Kidney capillary endothelial cell (primary cell): ENCODE measurements around the gene GBF1.

Source experiments
- DNase-seq: peaks from one replicate; pipeline ENCODE4 v3.0.0-alpha.2; 2018; ENCODE audit warnings: low spot score

Gene GBF1

GRCh38 chr10:102396730-102397151 is 151.4 kb downstream of the GBF1 start:
- no peak for DNase-seq

DNA sequence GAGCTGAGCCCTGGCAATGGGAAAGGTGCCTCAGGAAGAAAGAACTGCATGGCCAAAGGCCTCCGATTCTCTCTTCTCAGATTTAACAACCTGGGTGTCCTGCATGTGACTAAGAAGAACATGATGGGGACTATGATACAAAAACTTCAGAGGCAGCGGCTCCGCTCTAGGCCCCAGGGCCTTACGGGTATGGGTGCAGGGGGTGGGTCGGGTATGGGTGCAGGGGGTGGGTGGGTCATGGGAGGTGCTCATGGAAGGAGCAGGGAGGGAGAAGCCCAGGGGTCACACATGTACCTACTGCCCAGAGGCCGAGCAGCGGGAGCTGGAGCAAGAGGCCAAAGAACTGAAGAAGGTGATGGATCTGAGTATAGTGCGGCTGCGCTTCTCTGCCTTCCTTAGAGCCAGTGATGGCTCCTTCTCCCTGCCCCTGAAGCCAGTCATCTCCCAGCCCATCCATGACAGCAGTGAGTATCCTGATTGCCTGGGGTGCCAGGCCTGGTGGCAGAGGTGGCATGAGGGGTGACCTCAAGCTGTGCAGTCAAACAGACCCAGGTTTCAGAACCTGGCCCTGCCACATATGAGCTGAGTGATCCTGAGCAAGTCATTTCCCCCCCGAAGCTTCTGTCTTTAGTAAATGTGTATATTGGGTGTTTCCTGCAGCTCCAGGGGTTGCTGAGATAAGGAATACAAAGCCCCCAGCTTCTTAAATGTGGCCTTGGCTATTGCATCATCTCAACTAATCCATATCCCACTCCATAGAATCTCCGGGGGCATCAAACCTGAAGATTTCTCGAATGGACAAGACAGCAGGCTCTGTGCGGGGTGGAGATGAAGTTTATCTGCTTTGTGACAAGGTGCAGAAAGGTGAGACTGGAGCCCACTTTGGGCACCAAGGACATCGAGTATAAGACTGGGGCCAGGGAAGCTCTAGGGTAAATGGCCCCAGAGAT is 152.2 kb downstream of the GBF1 start:
- no peak for DNase-seq

DNA sequence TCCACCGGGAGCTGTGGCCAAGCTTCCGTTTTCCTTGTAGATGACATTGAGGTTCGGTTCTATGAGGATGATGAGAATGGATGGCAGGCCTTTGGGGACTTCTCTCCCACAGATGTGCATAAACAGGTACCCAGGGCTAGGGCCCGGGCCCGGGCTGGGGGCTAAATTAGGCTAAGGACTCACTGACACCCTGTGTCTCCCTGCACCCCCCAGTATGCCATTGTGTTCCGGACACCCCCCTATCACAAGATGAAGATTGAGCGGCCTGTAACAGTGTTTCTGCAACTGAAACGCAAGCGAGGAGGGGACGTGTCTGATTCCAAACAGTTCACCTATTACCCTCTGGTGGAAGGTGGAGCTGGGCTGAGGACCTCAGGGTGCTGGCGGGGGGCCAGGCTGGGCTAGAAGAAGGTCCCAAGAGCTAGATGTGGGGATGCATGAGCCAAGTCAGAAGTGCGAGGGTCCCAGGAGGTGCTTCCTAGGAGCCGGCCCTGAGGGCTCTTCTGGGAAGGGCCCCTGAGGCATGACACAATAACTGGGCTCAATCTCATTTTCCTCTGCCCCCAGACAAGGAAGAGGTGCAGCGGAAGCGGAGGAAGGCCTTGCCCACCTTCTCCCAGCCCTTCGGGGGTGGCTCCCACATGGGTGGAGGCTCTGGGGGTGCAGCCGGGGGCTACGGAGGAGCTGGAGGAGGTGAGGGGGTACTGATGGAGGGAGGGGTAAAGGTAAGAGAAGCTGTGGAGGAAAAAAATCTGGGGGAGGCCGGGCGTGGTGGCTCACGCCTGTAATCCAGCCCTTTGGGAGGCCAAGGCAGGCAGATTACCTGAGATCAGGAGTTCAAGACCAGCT is 153.1 kb downstream of the GBF1 start:
- DNase-seq: no peak

- peak; percentile 82 for DNase-seq
Measured at GRCh38 chr10:102399217-102400021, 154.1 kb downstream of the GBF1 start.

- DNase-seq: no peak
Measured at GRCh38 chr10:102400076-102400475, 154.7 kb downstream of the GBF1 start.

DNA sequence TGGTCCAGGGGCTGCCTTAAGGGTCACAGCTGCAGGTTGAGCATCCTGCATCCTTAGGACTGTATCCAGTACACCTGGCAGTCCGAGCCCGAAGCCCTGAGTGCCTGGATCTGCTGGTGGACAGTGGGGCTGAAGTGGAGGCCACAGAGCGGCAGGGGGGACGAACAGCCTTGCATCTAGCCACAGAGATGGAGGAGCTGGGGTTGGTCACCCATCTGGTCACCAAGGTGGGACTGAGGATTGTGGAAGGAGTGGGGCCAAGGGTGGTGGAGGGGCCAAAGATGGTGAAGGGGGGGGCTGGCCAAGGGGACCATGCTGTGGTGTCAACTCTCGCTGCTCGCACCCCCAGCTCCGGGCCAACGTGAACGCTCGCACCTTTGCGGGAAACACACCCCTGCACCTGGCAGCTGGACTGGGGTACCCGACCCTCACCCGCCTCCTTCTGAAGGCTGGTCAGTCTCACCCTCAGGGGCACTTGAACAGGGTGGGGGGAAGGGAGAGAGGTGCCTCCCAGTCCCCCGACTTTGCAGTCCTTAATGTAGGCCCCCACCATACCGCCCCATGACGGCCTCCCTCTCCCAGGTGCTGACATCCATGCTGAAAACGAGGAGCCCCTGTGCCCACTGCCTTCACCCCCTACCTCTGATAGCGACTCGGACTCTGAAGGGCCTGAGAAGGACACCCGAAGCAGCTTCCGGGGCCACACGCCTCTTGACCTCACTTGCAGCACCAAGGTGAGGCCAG is 155.4 kb downstream of the GBF1 start:
- no peak for DNase-seq

DNA sequence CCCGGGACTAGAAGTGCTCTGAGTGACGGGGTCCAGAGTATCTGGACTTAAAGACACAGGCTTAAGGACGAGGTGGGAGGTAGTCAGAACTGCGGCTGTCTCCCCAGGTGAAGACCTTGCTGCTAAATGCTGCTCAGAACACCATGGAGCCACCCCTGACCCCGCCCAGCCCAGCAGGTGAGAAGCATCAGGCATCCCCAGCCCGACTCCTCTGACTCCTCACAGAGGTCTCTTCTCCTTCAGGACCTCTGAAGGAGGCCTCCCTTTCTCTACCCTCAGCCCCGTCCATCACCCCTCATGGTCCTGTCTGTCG is 156.0 kb downstream of the GBF1 start:
- no peak for DNase-seq

GRCh38 chr10:102401735-102402511 is 156.6 kb downstream of the GBF1 start:
- DNase-seq: no peak

GRCh38 chr10:102402512-102402896 is 157.2 kb downstream of the GBF1 start:
- DNase-seq: no peak

- no peak for DNase-seq
Measured at GRCh38 chr10:102403115-102403514, 157.8 kb downstream of the GBF1 start.

DNA sequence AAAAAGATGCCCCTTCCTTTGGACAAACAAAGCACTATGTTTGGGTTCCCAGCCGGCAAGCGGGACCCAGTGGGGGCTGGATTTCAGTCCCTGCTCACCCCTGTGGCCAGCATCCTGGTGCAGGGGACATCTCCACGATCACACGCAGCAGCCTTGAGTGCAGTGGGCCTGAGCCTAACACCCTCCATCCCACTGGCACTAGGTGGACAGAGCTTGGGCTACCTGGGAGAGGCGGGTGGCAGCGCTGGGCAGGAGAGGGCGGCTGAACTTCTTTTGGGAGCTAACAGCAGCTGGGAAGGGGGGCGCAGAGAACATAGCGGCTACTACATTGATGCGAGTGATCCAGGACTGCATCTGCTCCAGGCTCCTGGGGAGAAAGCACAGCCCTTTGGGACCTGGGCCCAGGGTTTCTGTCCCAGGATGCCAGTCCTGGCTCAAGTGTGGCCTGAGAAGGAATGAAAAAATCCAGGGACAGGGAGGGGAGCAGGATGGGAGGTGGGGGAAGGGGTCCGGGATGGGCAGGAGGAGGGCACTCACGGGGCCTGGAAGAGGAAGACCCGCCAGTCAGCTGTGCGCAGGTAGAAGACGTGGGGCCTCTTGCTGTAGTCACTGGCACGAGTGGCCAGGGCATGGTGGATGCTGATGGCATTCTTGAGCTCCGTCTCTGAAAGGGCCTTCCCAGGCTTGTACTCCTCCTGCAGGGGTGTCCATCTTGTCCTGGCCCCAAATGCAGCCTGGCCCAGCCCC is 159.2 kb downstream of the GBF1 start:
- no peak for DNase-seq

DNA sequence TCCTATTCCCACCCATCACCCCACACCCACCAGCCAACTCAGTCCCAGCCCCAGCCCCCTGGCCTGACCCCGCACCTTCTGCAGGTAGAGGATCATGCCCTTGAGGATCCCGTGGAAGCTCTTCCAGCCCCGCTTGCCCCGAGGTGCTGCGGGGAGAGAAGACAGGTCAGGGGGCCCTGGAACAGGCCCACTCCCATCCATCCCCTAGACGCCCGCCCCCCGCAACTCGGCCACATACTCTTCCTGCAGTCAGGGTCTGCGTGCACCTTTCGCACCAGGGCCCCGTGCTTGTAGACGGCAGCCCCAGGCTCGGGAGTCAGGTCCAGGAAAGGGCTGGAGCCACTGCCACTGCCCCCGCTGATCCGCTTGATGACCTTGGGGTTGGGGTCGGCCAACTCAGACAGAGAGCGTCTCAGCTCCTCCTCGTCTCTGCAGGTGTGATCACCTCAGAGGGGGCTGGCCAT is 159.8 kb downstream of the GBF1 start:
- no peak for DNase-seq

DNA sequence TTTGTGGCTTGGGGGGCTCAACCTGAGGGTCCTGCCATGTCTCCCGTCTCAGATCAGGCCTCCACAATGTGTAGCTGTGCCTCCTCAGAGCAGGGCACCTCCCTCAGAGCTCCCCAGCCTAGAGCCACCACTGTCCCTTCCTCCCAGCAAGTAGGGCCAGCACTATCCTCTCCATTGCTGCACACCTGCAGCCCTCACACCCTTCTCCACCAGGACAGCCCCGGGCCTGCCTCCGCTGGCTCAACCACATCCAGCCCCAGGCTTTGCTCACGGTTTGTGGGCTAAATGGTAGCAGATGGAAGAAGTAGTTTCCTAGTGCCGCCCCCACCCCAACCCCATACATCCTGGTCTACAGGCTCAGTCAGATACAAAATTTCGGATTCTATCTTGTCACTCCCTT is 160.3 kb downstream of the GBF1 start:
- no peak for DNase-seq

DNA sequence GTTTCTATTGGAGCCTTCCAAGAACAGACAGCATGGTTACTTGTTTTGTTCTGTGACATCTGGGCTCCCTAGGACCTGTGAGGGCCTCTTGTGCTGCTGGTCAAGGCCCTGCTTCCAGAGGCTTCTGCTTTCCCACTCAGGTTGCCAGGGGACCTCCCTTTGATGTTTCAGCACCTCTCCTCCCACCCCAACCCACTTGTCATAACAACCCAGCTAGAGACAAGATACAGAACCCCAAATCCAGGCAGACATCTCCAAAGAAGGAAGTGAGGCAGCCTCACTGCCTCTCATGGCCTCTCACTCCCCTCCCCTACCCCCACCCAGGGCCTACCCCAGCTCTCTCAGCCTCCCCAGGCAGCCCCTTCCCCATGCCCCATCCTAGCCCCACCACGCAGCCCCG is 161.5 kb downstream of the GBF1 start:
- no peak for DNase-seq

GRCh38 chr10:102407425-102408130 is 162.2 kb downstream of the GBF1 start:
- no peak for DNase-seq

DNA sequence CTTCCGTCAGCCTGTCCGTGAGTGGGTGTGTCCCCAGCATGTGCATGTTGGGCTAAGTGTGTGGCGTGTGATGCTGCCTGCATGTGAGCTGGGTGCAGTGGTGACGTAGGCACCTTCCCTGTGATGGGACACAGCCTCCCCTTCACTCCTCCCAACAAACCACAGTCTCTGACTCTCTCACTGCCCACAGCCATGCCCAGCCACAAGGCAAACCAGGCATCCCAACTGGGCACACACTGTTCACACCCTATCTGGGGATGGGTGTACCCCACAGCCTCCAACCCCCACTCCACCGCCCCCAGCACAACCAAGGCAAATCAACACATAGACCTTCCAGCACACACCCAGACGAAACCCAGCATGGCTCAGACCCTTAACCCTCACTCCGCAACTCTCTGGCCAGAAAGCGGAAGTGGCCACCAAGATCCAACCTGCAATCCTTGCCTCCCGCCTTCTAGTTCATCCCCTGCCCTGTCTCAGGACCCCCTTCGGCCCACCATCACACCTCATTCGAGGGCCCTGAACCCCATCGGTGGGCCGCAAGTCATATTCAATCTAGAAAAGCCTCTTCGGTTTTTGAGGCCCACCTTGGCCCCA is 162.9 kb downstream of the GBF1 start:
- no peak for DNase-seq

- DNase-seq: no peak
Measured at GRCh38 chr10:102408728-102409603, 163.6 kb downstream of the GBF1 start.
